HG03175 (cell line): ENCODE measurements around the gene ALKBH3.

Experiments used
- ATAC-seq: cut with Tn5 transposase; IDR thresholded peaks from one replicate; pipeline ENCODE4 v1.9.1; 2021; ENCODE audit warnings: mild to moderate bottlenecking, moderate library complexity; ENCODE audit not compliant: unreplicated experiment

ALKBH3 gene

DNA sequence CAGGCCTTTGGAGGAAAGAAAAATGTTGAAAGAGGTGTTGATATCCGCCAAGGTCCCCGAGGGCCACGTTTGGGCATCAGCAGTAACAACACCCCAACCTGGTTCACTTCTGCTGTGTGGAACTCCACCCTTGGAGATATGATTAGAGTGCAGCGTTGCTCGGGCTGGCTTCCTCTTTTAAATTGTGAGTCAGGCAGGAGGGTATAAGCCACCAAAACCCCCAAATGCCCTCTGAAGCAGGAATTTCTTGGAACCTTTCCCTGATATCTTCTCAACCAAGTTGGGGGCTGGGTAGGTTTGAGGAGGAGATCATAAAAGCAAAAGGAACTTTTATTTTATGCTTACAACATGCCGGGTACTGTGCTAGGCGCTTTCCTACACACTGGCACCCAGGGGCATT lies 55.4 kb downstream of the ALKBH3 start:
- no peak for ATAC-seq

DNA sequence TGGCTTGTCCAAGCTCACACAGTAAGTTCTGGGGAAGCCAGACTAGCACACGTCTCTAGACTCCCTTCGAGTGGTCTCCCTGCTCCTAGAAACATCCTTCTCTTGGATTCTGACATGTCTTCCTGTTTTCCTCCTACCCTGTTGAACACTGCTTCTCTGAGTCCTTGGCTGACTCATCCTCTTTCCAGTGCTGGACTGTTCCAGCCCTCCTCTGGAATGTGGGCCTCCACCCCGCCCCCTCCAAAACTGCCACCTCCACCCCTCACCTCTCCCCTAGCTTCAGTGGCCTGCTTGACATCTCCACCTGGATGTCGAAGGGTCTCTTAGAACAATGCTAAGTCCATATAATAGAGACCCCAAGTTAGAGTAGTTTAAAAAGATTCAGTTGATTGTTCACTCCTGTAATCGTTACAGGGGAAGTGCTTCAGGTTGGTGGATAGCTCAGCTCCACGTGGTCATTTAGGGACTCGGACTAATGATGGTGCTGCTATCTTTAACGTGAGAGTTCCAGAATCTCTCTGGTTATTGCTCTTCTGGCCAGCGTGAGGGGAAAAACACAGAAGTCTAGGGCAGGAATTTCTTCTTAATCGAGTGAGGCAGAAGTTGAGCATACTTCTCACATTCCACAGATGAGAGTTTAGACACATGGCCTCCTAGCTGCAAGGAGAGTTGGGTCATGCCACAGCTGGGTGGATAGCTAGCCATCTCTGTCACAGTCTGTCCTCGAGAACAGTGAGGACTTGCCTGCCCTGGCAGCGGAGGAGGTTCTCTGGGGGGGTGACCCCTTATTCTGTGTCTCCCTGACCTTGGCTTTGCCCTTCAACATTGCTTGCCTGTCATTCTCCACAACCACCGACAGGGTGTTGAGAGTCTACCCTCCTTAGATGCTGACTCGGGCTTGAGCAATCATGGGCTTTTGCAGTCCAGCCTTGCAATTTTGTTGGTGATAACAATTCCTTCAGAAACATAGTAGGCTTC lies 57.1 kb downstream of the ALKBH3 start:
- ATAC-seq, result no peak

- ATAC-seq, result no peak
These were observed 60.8 kb downstream of the ALKBH3 start for GRCh38 chr11:43941257-43941994.

GRCh38 chr11:43942662-43943371 lies 62.2 kb downstream of the ALKBH3 start:
- no peak for ATAC-seq

DNA sequence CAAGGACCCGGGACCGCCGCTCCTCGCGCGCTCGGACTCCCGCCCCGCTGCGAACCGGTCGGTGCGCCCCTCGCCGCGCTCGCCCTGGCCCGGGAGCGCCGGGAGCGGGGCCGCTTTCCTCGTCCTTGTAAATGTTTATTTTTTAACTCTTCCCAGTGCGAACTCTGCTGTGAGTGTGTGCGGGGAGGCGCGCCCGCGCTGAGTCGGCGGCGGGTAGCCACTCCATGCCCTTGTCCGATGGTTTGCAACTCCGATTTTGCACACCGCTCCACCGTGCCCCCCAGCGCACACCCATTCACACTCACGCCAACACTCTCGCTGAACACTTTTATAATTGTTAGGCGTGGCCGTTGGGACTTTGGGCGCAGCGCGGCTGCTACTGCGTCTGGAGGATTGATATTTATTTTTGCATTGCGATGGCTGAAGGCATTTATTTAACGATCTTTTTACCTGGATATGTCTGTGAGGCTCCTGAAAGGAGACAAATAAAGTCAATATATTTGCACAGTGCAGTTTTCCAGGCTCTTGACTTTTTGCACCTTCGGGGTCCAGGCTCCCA lies 62.8 kb downstream of the ALKBH3 start:
- no peak for ATAC-seq

GRCh38 chr11:43943931-43944751 lies 63.5 kb downstream of the ALKBH3 start:
- no peak for ATAC-seq

DNA sequence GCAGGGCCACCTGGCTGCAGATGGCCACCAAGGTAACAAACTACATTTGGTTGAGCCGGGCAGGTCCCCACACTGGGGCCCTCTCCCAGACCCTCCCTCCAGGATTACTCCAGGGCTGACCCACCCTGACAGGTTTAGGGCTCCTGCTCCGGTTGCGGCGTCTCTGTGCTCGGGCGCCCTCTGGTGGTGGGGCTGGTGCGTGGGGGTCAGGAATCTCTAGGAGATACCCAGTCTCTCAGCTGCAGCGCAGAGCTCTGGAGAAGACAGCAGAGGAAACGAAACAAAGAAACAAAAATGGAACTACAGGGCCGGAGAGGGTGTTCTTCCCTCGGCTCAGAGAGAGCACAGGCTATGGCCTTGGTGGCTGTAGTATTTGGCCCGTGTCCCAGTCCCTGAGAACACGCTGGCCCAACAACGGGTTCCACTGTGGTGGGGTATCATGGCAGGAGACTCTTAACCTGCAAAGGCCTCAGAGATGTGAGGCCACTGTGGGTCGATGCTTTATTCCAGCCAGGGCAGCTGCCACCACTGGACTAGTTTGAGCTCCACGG lies 64.2 kb downstream of the ALKBH3 start:
- ATAC-seq, result no peak

DNA sequence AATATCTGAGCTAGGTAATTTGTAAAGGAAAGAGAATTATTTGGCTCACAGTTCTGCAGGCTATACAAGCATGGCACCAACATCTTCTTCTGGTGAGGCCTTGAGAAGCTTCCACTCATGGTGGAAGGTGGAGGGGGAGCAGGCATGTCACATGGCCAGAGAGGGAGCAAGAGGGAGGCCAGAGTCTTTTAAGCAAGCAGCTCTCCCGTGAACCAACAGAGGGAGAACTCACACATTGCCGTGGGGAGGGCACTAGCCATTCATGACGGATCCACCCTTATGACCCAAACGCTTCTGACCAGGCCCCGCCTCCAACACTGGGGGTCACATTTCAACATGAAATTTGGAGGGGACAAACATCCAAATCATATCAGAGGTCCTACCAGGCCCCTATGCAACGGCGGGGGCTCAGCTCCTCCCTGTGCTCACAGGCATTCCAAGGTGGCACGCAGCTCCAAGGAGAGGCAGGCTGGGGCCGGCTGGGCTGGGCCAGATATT lies 66.4 kb downstream of the ALKBH3 start:
- no peak for ATAC-seq

DNA sequence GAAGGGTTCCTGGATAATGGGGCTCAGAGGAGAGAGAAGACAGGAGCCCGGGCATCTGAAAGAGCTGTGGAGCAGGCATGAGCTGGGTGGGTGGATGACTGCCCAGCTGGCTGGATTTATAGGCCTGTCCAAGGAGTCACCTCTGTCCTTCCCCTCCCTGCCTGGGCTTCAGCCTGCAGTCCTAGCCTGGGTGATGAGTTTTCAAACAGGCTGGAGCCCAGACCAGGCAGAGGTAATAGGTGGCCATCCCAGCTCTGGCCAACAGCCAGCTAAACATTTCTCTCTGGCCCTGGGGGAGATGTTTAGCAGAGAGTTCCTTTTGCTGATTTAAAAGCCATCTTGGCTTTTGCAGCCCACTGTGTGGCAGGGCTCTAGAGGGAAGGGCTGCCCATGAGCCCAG lies 67.2 kb downstream of the ALKBH3 start:
- no peak for ATAC-seq

DNA sequence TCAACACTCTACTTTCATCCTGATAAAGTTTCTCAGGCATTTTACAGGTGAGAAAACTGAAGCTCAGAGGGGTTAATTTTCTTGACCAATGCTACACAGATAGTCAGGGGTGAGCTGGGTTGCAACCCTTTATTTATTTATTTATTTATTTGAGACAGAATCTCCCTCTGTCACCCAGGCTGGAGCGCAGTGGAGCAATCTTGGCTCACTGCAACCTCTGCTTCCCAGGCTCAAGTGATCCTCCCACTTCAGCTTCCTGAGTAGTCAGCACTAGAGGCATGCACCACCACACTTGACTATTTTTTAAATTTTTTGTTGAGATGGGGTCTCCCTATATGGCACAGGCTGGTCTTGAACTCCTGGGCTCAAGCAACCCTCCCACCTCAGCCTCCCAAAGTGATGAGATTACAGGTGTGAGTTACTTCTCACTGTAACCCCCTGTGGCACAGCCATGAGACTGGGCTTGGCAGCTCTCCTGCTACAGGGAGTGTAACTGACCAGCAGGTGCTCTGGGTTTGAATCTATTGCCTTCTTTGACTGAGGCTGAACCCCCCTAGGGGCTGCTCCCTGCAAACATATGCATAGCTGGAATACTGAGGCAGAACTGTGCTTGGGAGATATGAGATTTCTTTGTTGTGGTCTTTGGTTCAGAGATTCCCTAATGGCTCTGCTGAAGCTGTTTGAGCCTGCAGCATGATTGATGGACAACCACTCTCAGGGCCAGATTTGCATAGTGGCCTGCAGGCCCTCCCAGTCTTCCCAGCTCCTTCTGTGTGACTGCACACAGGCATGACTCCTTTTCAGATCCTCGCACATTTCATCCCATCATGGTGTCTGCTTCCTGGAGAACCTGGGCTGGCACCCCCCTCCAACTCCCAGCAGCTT lies 68.0 kb downstream of the ALKBH3 start:
- no peak for ATAC-seq

DNA sequence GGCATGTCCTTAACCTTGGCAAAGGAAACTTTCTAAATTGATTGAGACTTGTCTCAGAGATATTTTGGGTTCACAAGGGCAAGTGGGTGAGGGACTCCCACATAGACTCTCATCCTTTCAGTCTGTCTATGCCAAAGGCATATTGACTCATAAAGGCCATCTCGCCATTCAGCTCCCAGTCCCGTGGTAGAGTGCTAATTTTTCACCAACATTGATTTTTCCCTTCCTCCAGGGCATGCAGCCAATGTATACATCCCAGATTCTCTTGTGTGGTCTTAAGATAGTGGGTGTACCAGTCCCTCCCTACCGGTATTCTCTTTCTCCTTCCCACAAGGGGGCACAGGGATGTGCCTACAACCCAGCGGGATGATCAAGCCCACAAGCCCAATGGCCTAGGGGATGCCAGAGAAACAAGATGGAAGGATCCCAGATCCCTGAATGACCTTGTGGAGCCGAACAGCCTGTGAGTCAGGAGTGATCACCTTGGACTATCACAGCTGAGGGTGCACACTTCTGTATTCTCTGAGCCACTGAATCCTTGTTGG lies 69.8 kb downstream of the ALKBH3 start:
- ATAC-seq, result no peak

DNA sequence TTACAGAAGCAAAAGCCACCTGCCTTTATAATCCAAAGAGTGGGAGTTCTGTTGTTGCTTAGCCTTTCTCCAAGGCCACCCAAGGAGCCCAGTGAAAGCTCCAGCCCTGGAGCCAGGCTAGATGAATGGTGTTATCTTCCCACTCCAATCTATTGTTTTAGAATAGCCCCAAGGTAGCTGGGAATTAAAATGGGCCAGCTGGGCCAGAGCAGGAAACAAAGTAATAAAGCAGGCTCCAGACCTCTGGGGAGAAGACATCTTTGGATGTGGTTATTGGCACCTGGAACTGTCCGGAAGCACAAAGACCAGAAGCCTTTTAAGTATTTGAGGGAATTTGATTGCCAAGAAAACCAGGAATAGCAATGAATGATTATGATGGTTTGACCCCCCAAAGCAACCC lies 70.6 kb downstream of the ALKBH3 start:
- ATAC-seq, result no peak

DNA sequence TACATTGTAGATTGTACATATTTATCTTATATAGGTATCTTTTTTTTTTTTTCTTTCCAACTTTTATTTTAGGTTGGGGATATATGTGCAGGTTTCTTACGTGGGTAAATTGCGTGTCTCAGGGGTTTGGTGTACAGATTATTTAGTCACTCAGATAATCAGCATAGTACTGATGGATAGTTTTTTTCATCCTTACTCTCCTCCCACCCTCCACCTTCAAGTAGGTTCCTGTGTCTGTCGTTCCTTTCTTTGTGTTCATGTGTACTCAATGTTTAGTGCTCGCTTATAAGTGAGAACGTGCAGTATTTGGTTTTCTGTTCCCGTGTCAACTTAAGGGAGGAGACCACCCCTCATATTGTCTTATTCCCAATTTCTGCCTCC lies 71.4 kb downstream of the ALKBH3 start:
- no peak for ATAC-seq

DNA sequence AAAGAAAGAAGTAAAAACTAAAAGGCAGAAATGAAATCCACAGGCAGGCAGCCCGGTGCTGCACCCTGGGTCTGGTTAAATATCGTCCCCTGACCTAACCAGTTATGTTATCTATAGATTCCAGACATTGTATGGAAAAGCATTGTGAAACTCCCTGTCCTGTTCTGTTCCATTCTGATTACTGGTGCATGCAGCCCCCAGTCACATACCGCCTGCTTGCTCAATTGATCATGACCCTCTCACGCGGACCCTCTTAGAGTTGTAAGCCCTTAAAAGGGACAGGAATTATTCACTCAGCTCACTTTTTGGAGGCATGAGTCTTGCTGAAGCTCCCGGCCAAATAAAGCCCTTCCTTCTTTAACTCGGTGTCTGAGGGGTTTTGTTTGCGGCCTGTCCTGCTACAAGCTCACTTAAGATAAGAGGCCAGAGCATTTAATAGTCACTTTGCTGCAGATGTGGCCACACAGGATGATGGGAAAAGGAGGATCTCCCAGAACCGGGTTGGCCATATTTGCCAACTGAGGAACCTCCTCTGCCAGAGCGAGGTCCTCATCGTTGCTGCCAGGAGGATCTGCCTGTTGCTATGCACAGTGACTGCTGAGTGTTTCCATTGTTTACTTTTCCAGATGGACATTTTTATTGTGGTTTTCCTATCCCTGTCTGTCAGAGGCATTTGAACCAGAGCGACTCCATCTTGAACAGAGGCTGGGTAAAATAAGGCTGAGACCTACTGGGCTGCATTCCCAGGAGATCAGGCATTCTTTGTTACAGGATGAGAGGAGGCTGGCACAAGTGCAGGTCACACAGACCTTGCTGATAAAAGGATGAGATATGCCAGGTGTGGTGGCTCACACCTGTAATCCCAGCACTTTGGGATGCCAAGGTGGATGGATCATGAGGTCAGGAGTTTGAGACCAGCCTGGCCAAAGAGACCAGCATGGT lies 72.0 kb downstream of the ALKBH3 start:
- no peak for ATAC-seq

- ATAC-seq, result no peak
These were observed 72.9 kb downstream of the ALKBH3 start for GRCh38 chr11:43953521-43953920.

DNA sequence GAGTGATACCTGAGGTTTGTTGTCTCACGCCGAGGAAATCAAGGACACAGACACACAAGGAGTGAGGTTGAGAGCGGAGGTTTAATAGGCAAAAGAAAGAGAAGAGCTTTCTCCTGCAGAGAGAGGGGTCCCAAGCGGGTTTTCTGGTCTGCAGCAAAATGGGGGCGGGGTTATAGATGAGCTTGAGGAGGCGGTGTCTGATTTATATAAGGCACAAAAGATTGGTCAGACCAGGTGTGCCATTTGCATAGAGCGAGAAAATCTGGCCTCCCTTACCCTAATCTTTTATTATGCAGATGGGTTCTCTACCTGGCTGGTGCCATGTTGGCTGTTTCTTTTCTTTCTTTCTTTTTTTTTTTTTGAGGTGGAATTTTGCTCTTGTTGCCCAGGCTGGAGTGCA lies 73.6 kb downstream of the ALKBH3 start:
- no peak for ATAC-seq

DNA sequence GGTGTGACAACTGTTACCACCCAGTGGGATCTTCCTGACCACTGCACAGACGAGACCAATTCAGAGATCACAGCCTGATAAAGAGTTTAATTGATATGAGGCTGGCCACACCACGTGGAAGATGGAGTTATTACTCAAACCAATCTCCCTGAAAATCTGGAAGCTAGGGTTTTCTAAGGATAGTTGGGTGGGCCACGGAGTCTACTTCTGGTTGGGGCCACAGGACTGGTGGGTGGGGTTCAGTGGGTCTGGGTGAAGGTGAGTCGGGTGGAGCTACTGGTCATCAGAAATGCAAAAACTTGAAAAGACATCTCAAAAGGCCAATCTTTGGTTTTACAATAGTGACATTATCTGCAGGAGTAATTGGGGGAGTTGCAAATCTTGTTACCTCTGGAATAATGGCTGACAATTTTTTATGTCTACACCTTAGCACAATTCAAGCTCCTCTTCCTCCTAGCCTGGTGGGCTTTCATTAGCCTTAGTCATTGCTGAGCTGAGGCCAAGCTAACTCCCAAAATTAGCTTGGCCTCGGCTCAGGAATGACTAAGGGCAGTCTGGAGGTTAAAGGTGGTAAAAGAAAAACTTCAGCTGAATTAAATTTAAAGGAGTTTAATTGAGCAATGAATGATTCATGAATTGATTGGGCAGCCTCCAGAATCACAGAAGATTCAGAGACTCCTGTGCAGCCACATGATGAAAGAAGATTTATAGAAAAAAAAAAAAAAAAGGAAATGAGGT lies 74.9 kb downstream of the ALKBH3 start:
- ATAC-seq, result no peak
